ENCODE results near the gene EPHA7.

DNA sequence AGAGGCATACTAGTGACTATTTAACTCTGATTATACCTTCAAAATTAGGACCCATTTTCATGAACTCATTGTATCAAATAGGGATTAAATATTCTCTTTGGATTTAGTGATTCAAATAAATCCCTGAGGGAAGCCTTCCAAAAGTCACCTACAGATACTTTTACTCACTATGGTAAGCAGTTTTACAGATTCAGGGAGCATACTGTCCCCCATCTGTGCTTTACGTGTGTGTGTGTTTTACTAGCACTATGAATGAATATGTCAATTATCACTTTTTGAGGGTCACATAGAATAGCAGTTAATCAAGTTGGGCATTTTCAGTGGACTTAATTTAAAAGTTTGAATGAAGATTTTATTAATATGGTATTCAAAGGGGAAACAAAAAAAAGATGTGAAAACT, 96.7 kb downstream of the EPHA7 start:
- TF ChIP-seq OSR1 (CRISPR knock-in tag; IDR thresholded peaks at IDR 0.05) = no peak
- TF ChIP-seq GLIS3 (CRISPR knock-in tag; IDR thresholded peaks at IDR 0.05) = no peak
- no peak for TF ChIP-seq RARB (CRISPR knock-in tag; IDR thresholded peaks at IDR 0.05)
- no peak for TF ChIP-seq PATZ1 (CRISPR knock-in tag; IDR thresholded peaks at IDR 0.05; ENCODE audit: borderline replicate concordance)
- no peak for TF ChIP-seq CREB5 (CRISPR knock-in tag; IDR thresholded peaks at IDR 0.05; ENCODE audit: low read depth)
- no peak for TF ChIP-seq ARNTL (CRISPR knock-in tag; IDR thresholded peaks at IDR 0.05; ENCODE audit: borderline replicate concordance, low read depth)
- TF ChIP-seq ZC3H10 (CRISPR knock-in tag; IDR thresholded peaks at IDR 0.05) = no peak
- no peak for TF ChIP-seq POU6F1 (CRISPR knock-in tag; IDR thresholded peaks at IDR 0.05; ENCODE audit: borderline replicate concordance, low read depth)
